ENCODE results near the gene MRTFA. TPM values are rescaled to one million over a fixed set of nuclear protein-coding genes. Genes with fewer than 3 reads are reported as not detected.

MRTFA gene
- total and polyA plus RNA-seq, 2 of the 13 experiments (the other 11 are each of a cell fraction or from before 2014, with no cell fraction given): 2.4 to 8.2 TPM

DNA sequence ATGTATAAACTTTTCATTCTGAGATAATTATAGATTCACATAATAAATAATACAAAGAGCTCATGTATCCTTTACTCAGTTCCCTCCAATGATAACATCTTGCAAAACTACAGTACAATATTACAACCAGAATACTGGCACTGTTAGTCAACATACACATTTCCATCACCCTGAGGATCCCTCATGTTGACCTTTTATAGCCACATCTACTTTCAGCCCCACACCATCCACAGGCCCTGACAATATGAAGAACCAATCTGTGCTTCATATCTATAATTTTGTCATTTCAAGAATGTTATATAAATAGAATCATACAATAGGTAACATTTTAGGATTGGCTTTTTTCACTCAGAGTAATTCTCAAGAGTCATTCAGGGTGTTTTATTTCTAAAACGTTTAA, 115.5 kb downstream of the MRTFA start:
- ChIA-PET CTCF (ENCODE audit: low intra/inter-chr PET ratio, low total read pairs) (no interaction called here), POLR2A (no interaction called here)
- Histone ChIP-seq H2AFZ (ENCODE audit: low read length) (no peak overlapping the region), H4K20me1 (ENCODE audit: insufficient read depth, low read length) (no peaks in the 10 kb centered on the region), H3K4me1 (ENCODE audit: insufficient read depth, low read length) (peaks cover 47% of the 10 kb centered on the region), H3K27me3 (ENCODE audit: control insufficient read depth in 1 of 2, insufficient read depth in 2 of 2, low read length in 2 of 2) (no peaks in the 10 kb centered on the region), H3K9ac (ENCODE audit: insufficient read depth, low read depth, low read length) (no peak overlapping the region), H3K4me2 (ENCODE audit: low read depth, low read length) (no peak overlapping the region), H3K4me3 (replicated peaks in 1 of 3; ENCODE audit: insufficient read depth in 1 of 3, low read depth in 2 of 3, low read length in 3 of 3) (no peak overlapping the region), H3K79me2 (ENCODE audit: insufficient read depth, low read length) (peaks cover 2% of the 10 kb centered on the region), H3K9me3 (ENCODE audit: low read length) (no peaks in the 10 kb centered on the region), H3K36me3 (replicated peaks in 1 of 2; ENCODE audit: control insufficient read depth in 1 of 2, insufficient read depth in 2 of 2, low read length in 2 of 2) (peaks cover 3 to 5% of the 10 kb centered on the region in 2 experiments; a peak in 3 of 5 replicates), H3K27ac (ENCODE audit: extremely low read length, insufficient read depth, low read length) (no peak overlapping the region)
- no peak for ATAC-seq
- 97% methylated on average over 1 of the region's 1 CpG for WGBS (ENCODE audit: low lambda C conversion rate)
- BruUV-seq (replicated peaks): no TSS peak
- no peak for FAIRE-seq
- in situ Hi-C loops (cut with HindIII; ENCODE audit: extremely low pct_ligation_motif_present, low pct_unique_long_range_greater_than_20kb): no loop called here
- intact Hi-C loops (cut with micrococcal nuclease; ENCODE audit: unreplicated experiment): loop anchor here (10.0 kb wide), 1 partner anchor 64 kb away; no protein-coding TSS in a partner anchor
- DNase-seq (ENCODE audit: low spot score): no peak
- TF ChIP-seq, protein P1, sequence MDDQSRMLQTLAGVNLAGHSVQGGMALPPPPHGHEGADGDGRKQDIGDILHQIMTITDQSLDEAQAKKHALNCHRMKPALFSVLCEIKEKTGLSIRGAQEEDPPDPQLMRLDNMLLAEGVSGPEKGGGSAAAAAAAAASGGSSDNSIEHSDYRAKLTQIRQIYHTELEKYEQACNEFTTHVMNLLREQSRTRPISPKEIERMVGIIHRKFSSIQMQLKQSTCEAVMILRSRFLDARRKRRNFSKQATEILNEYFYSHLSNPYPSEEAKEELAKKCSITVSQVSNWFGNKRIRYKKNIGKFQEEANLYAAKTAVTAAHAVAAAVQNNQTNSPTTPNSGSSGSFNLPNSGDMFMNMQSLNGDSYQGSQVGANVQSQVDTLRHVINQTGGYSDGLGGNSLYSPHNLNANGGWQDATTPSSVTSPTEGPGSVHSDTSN (CRISPR knock-in tag; IDR thresholded peaks at IDR 0.05; ENCODE audit: borderline replicate concordance): no peak
- TF ChIP-seq ZFP36 (IDR thresholded peaks at IDR 0.05; ENCODE audit: borderline replicate concordance, low read depth, low read length, partially characterized antibody) (no peak), CCAR2 (optimal IDR thresholded peaks at IDR 0.05; ENCODE audit: low read depth, low read length) (no peak), SNAPC2 (CRISPR knock-in tag; IDR thresholded peaks at IDR 0.05) (no peak), ZNF543 (CRISPR knock-in tag; IDR thresholded peaks at IDR 0.05) (no peak), REPIN1 (CRISPR knock-in tag; IDR thresholded peaks at IDR 0.05; ENCODE audit: borderline replicate concordance, low read depth) (no peak), ZNF614 (CRISPR knock-in tag; IDR thresholded peaks at IDR 0.05; ENCODE audit: borderline replicate concordance) (no peak), ZNF33B (CRISPR knock-in tag; IDR thresholded peaks at IDR 0.05) (no peak), ZSCAN9 (CRISPR knock-in tag; IDR thresholded peaks at IDR 0.05; ENCODE audit: borderline replicate concordance) (no peak), NRL (CRISPR knock-in tag; IDR thresholded peaks at IDR 0.05; ENCODE audit: borderline replicate concordance) (no peak), HNRNPL (IDR thresholded peaks at IDR 0.05; ENCODE audit: low read depth, low read length) (no peak), ZNF331 (CRISPR knock-in tag; IDR thresholded peaks at IDR 0.05) (no peak), ZNF136 (CRISPR knock-in tag; IDR thresholded peaks at IDR 0.05; ENCODE audit: low read depth) (no peak), ADNP (CRISPR knock-in tag; IDR thresholded peaks at IDR 0.05) (no peak)
- TF ChIP-seq, protein P2, sequence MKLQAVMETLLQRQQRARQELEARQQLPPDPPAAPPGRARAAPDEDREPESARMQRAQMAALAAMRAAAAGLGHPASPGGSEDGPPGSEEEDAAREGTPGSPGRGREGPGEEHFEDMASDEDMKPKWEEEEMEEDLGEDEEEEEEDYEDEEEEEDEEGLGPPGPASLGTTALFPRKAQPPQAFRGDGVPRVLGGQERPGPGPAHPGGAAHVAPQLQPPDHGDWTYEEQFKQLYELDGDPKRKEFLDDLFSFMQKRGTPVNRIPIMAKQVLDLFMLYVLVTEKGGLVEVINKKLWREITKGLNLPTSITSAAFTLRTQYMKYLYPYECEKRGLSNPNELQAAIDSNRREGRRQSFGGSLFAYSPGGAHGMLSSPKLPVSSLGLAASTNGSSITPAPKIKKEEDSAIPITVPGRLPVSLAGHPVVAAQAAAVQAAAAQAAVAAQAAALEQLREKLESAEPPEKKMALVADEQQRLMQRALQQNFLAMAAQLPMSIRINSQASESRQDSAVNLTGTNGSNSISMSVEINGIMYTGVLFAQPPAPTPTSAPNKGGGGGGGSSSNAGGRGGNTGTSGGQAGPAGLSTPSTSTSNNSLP (IDR thresholded peaks at IDR 0.05; ENCODE audit: low read depth, low read length): no peak
- TF ChIP-seq, protein P3, sequence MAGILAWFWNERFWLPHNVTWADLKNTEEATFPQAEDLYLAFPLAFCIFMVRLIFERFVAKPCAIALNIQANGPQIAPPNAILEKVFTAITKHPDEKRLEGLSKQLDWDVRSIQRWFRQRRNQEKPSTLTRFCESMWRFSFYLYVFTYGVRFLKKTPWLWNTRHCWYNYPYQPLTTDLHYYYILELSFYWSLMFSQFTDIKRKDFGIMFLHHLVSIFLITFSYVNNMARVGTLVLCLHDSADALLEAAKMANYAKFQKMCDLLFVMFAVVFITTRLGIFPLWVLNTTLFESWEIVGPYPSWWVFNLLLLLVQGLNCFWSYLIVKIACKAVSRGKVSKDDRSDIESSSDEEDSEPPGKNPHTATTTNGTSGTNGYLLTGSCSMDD (CRISPR knock-in tag; IDR thresholded peaks at IDR 0.05): no peak
- TF ChIP-seq, protein P4, sequence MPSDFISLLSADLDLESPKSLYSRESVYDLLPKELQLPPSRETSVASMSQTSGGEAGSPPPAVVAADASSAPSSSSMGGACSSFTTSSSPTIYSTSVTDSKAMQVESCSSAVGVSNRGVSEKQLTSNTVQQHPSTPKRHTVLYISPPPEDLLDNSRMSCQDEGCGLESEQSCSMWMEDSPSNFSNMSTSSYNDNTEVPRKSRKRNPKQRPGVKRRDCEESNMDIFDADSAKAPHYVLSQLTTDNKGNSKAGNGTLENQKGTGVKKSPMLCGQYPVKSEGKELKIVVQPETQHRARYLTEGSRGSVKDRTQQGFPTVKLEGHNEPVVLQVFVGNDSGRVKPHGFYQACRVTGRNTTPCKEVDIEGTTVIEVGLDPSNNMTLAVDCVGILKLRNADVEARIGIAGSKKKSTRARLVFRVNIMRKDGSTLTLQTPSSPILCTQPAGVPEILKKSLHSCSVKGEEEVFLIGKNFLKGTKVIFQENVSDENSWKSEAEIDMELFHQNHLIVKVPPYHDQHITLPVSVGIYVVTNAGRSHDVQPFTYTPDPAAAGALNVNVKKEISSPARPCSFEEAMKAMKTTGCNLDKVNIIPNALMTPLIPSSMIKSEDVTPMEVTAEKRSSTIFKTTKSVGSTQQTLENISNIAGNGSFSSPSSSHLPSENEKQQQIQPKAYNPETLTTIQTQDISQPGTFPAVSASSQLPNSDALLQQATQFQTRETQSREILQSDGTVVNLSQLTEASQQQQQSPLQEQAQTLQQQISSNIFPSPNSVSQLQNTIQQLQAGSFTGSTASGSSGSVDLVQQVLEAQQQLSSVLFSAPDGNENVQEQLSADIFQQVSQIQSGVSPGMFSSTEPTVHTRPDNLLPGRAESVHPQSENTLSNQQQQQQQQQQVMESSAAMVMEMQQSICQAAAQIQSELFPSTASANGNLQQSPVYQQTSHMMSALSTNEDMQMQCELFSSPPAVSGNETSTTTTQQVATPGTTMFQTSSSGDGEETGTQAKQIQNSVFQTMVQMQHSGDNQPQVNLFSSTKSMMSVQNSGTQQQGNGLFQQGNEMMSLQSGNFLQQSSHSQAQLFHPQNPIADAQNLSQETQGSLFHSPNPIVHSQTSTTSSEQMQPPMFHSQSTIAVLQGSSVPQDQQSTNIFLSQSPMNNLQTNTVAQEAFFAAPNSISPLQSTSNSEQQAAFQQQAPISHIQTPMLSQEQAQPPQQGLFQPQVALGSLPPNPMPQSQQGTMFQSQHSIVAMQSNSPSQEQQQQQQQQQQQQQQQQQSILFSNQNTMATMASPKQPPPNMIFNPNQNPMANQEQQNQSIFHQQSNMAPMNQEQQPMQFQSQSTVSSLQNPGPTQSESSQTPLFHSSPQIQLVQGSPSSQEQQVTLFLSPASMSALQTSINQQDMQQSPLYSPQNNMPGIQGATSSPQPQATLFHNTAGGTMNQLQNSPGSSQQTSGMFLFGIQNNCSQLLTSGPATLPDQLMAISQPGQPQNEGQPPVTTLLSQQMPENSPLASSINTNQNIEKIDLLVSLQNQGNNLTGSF (CRISPR knock-in tag; IDR thresholded peaks at IDR 0.05): no peak

All from HepG2 (cell line).